ENCODE measurements around the gene SOAT1.

- no peak for TF ChIP-seq FOXK2 (IDR thresholded peaks at IDR 0.05)
- TF ChIP-seq FOXA1 (IDR thresholded peaks at IDR 0.05): no peak
- no peak for TF ChIP-seq ARNT (IDR thresholded peaks at IDR 0.05)
- no peak for TF ChIP-seq SP1 (IDR thresholded peaks at IDR 0.05)
- no peak for TF ChIP-seq TARDBP (IDR thresholded peaks at IDR 0.05)
- TF ChIP-seq SUZ12 (IDR thresholded peaks at IDR 0.05): no peak
- no peak for TF ChIP-seq CTBP1 (IDR thresholded peaks at IDR 0.05; ENCODE audit: borderline replicate concordance)
- no peak for TF ChIP-seq FOXM1 (IDR thresholded peaks at IDR 0.05; ENCODE audit: borderline replicate concordance)
- TF ChIP-seq HDGF (IDR thresholded peaks at IDR 0.05; ENCODE audit: borderline replicate concordance): no peak
- no peak for TF ChIP-seq BHLHE40 (IDR thresholded peaks at IDR 0.05; ENCODE audit: borderline replicate concordance)
- no peak for TF ChIP-seq ZNF384 (IDR thresholded peaks at IDR 0.05)
- TF ChIP-seq PKNOX1 (IDR thresholded peaks at IDR 0.05): no peak
- TF ChIP-seq ELF4 (IDR thresholded peaks at IDR 0.05): no peak
- no peak for TF ChIP-seq L3MBTL2 (conservative IDR thresholded peaks at IDR 0.05)
These were observed 29.0 kb downstream of the SOAT1 start for GRCh38 chr1:179322557-179322956.

Data from HEK293T (cell line).